ENCODE measurements around the gene MYCBP.

Gene MYCBP

GRCh38 chr1:38814444-38814983 is 58.6 kb downstream of the MYCBP start:
- Histone ChIP-seq H3K4me3 (ENCODE audit: low read length) (no peak overlapping the region), H3K9me3 (ENCODE audit: control insufficient read depth, insufficient read depth, low read length) (no peaks in the 10 kb centered on the region), H3K27me3 (ENCODE audit: control insufficient read depth, insufficient read depth, low read length) (no peaks in the 10 kb centered on the region; the same call in 1 of the 2 replicates), H3K4me1 (ENCODE audit: control insufficient read depth, insufficient read depth, low read length) (no peaks in the 10 kb centered on the region; the same call in 1 of the 2 replicates), H3K27ac (ENCODE audit: low read length) (no peak overlapping the region), H3K36me3 (ENCODE audit: control insufficient read depth, insufficient read depth, low read length) (no peaks in the 10 kb centered on the region)
- no peak for DNase-seq (ENCODE audit: low read depth, low spot score)
- no CpG with 5 or more reads among the region's 7 CpGs for WGBS (ENCODE audit: insufficient coverage, insufficient read length)

GRCh38 chr1:38812981-38813380 is 60.2 kb downstream of the MYCBP start:
- no peaks in the 10 kb centered on the region for H3K36me3 ChIP-seq (ENCODE audit: control insufficient read depth, insufficient read depth, low read length)
- no CpG with 5 or more reads among the region's 5 CpGs for WGBS (ENCODE audit: insufficient coverage, insufficient read length)
- DNase-seq (ENCODE audit: low read depth, low spot score), result no peak
- H3K4me1 ChIP-seq (ENCODE audit: control insufficient read depth, insufficient read depth, low read length), result no peaks in the 10 kb centered on the region; the same call in 1 of the 2 replicates
- H3K9me3 ChIP-seq (ENCODE audit: control insufficient read depth, insufficient read depth, low read length), result no peaks in the 10 kb centered on the region
- no peak overlapping the region for H3K27ac ChIP-seq (ENCODE audit: low read length)
- no peak overlapping the region for H3K4me3 ChIP-seq (ENCODE audit: low read length)
- no peaks in the 10 kb centered on the region; the same call in 1 of the 2 replicates for H3K27me3 ChIP-seq (ENCODE audit: control insufficient read depth, insufficient read depth, low read length)
